NCI-H2196 treated with DMSO at 0.1 percent for 48 hours (cell line): ENCODE measurements around the gene CKAP5.

ENCODE experiments used
- DNase-seq: peaks from one replicate; lab custom pipeline; 2025; ENCODE audit not compliant: unreplicated experiment; lab: John Stamatoyannopoulos, UW

CKAP5 gene

GRCh38 chr11:46769636-46770221 is 76.4 kb downstream of the CKAP5 start:
- no peak for DNase-seq

- DNase-seq, result no peak
These were observed 79.4 kb downstream of the CKAP5 start for GRCh38 chr11:46766656-46767055.

GRCh38 chr11:46762248-46762647 is 83.8 kb downstream of the CKAP5 start:
- no peak for DNase-seq

GRCh38 chr11:46761807-46762206 is 84.3 kb downstream of the CKAP5 start:
- DNase-seq, result no peak

- no peak for DNase-seq
These were observed 85.5 kb downstream of the CKAP5 start for GRCh38 chr11:46760429-46761128.

- DNase-seq, result no peak
These were observed 86.9 kb downstream of the CKAP5 start for GRCh38 chr11:46759196-46759595.

GRCh38 chr11:46755962-46756361 is 90.1 kb downstream of the CKAP5 start:
- DNase-seq, result no peak

- DNase-seq, result no peak
These were observed 98.9 kb downstream of the CKAP5 start for GRCh38 chr11:46747150-46747549.

GRCh38 chr11:46745995-46746394 is 100.1 kb downstream of the CKAP5 start:
- no peak for DNase-seq

- DNase-seq, result no peak
These were observed 100.8 kb downstream of the CKAP5 start for GRCh38 chr11:46745328-46745727.

GRCh38 chr11:46743693-46744339 is 102.3 kb downstream of the CKAP5 start:
- DNase-seq, result no peak

GRCh38 chr11:46743043-46743442 is 103.0 kb downstream of the CKAP5 start:
- no peak for DNase-seq

- no peak for DNase-seq
These were observed 104.2 kb downstream of the CKAP5 start for GRCh38 chr11:46741600-46742484.

GRCh38 chr11:46738887-46739286 is 107.2 kb downstream of the CKAP5 start:
- DNase-seq, result no peak

GRCh38 chr11:46737699-46738098 is 108.4 kb downstream of the CKAP5 start:
- no peak for DNase-seq

GRCh38 chr11:46736615-46737014 is 109.5 kb downstream of the CKAP5 start:
- no peak for DNase-seq

GRCh38 chr11:46736146-46736545 is 109.9 kb downstream of the CKAP5 start:
- no peak for DNase-seq

- DNase-seq, result no peak
These were observed 112.8 kb downstream of the CKAP5 start for GRCh38 chr11:46733234-46733633.

- DNase-seq, result no peak
These were observed 114.5 kb downstream of the CKAP5 start for GRCh38 chr11:46731545-46731944.

GRCh38 chr11:46729110-46730027 is 116.7 kb downstream of the CKAP5 start:
- DNase-seq, result no peak
